DMS114 treated with DMSO at 0.1 percent for 48 hours (cell line): ENCODE measurements around the gene REPS1.
"Not testable (repeated sequence)": the region's sequence is repeated elsewhere in the genome, so short reads cannot be mapped to it uniquely, and the experiment has no call there.

Experiments
- DNase-seq: peaks from one replicate; lab custom pipeline; 2025; ENCODE audit not compliant: unreplicated experiment; lab: John Stamatoyannopoulos, UW

REPS1 gene

GRCh38 chr6:138943089-138943625 lies 44.9 kb downstream of the REPS1 start:
- no peak for DNase-seq

- DNase-seq: not testable (repeated sequence)
These were observed 51.2 kb downstream of the REPS1 start for GRCh38 chr6:138936873-138937272.

- DNase-seq: no peak
These were observed 56.4 kb downstream of the REPS1 start for GRCh38 chr6:138931660-138932059.

DNA sequence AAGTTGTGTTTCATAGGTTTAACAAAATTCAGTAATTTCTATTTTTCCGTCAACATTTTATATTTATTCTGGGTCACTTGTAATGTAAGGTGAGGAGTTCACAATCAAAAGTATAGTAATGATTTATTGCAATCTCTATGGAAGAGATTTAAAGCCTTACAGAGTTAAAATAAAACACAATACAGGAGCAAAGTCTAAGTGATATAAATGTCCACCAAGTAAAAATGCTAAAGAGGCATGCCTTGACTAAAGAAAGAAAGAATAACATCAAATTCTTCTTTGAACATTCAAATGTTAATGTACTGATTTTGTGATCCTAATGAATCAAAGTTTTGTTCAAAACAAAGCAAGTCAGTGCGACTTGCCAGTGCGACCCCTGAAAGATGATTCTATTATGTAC lies 61.5 kb downstream of the REPS1 start:
- DNase-seq: no peak

DNA sequence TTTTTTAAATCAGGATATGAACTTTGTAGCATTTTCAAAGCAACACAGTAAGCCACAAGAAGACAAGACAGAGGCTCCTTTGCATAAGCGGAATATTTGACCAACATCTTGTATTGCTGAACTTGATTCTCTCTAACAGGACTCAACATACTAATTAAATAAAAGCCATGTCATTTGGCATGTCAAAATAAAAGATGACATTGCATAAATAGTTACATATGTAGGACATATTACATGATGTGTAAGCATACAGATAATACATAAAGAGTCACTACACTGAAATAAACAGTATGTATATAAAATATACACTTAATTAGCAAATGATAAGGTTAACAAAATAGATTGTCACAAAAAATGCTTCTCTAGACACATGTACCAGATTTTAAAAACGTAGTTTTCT lies 62.2 kb downstream of the REPS1 start:
- no peak for DNase-seq

DNA sequence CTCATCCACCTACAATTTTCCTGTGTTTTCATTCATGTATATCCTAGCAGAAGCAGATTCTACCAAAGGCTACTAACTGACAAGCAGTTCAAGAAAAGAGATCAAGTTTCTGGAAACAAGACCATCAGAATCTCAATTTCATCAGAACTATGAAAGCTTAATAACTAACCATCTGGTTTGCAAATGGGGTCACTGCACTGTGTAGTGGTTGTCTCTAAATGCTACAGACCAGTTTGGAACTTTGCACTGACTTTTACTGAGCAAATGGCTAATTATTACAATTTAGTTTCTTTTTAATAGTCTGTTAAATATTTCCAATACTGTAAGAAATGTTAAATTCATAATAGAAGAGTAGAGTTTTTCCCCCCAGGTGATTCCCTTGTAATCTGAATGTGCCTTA lies 64.5 kb downstream of the REPS1 start:
- no peak for DNase-seq

- DNase-seq: no peak
These were observed 67.1 kb downstream of the REPS1 start for GRCh38 chr6:138920906-138921305.

DNA sequence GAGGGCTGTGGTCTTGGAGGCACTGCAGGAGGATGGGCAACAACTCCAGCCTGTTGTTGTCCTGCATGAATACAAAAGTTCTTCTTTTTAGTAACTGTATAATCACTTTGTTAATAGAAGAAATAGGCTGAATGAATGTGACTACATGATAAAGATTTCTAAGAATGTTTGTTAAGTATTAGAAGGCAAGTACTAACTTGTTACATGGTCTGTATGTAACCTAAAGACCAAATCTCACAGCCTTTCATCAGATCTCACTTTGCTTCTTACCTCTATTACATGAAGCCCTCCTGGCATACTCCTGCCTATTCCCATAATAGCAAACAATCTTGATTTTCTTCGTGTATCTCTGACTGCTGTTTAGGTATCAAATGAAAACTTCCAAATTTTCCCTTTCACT lies 73.4 kb downstream of the REPS1 start:
- DNase-seq: no peak

GRCh38 chr6:138912308-138912707 lies 75.7 kb downstream of the REPS1 start:
- DNase-seq: no peak

GRCh38 chr6:138909975-138910374 lies 78.1 kb downstream of the REPS1 start:
- no peak for DNase-seq

DNA sequence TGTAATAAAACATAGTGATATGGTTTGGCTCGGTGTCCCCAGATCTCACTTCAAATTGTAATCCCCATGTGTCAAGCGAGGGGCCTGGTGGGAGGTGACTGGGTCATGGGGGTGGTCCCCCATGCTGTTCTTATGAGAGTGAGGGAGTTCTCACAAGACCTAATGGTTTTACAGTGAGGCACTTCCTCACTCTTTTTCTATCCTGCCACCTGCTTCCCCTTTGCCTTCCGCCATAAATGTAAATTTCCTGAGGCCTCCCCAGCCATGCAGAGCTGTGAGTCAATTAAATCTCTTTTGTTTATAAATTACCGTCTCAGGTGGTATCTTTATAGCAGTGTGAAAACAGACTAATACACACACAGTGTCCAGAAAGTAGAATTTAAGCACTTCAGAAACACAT lies 78.5 kb downstream of the REPS1 start:
- no peak for DNase-seq

- DNase-seq: no peak
These were observed 80.9 kb downstream of the REPS1 start for GRCh38 chr6:138907167-138907566.

GRCh38 chr6:138897031-138897430 lies 91.0 kb downstream of the REPS1 start:
- no peak for DNase-seq

DNA sequence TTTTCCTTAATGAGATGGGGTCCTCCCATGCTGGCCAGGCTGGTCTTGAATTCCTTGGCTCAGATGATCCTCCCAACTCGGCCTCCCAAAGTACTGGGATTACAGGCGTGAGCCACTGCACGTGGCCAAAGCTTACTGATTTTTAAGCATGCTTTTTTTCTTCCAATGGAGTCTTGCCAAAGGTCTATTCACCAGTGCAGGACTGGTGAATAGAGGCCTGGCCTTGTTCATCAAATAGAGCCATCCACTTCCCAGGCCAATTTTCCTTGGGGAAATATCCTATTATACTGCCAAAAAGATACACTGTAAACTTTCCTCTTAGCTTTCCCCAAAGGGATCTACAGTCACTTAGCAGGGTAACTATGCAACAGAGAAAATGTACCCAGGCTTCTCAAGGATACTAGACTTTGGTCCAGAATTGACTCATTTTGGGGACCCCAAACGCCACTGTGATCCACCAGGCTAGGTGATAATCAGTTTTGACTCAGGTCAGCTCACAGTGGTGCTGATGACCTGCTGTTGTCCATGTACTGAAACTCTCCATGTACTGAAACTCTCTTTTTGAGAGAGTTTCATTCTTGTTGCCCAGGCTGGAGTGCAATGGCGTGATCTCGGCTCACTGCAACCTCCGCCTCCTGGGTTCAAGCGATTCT lies 91.8 kb downstream of the REPS1 start:
- DNase-seq: no peak

GRCh38 chr6:138891255-138891986 lies 96.6 kb downstream of the REPS1 start:
- no peak for DNase-seq

GRCh38 chr6:138885156-138885819 lies 102.8 kb downstream of the REPS1 start:
- DNase-seq: no peak

DNA sequence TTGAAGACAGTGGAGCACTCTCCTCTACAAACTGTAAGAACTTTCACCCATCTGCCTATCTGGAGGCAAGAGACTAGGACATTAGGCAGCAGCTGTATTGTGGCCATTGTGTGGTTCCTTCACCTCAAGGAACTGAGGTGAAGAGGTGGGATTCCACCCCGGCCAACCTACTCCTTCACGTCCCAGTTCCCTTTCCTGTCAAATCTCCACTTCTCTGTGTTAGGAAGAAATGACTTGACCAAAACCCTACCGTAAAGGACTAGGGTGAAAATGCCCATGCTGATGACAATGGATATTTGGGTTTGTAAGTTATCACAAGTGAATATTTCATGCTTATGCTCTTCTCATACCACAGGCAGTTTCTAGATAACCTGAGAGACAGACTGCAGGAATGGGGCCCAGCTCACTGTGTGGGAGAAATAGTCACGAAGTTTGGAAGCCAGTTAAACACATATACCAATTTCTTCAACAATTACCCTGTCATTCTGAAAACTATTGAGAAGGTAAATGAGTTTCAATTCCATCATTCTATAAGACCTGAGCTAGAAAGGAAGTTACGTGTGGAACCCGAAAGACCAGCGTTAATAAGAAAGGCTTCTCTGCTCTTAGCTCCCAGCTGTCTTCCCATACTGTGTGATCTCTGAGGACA lies 105.6 kb downstream of the REPS1 start:
- no peak for DNase-seq

DNA sequence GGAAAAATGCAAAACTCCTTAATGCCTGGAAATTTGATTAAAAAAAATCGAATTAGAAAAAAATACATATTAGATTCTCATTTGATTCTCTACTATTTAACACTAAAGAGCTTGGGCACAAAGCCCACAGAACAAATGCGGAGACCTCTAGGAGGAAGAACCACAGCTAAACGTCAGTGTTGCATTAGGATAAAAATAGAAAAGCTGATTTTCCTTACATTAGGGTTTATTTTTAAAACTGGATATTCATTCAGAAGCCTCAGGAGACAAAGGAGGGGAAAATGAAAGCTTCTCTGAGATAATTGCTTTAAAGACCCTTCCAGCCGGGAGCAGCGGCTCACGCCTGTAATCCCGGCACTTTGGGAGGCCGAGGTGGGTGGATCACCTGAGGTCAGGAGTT lies 114.9 kb downstream of the REPS1 start:
- DNase-seq: no peak

DNA sequence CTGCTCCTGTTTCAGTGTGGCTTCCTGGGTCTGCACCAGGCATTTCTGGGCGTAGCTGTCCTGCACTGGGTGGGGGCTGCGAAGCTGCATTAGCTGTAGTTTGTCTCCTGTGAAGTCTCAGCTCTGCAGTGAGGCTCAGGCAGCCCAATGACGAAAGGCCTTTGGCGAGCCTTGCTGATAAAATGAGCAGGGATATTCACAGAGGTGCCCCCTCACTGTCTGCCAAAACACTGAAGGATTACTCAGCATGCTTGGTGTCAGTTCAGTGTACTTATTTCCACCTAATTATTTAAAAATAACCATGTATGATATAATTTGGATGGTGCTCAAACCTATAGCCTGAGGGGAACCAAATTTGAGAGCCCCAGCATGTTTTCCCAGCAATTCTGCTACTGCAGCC lies 118.7 kb downstream of the REPS1 start:
- DNase-seq: no peak

DNA sequence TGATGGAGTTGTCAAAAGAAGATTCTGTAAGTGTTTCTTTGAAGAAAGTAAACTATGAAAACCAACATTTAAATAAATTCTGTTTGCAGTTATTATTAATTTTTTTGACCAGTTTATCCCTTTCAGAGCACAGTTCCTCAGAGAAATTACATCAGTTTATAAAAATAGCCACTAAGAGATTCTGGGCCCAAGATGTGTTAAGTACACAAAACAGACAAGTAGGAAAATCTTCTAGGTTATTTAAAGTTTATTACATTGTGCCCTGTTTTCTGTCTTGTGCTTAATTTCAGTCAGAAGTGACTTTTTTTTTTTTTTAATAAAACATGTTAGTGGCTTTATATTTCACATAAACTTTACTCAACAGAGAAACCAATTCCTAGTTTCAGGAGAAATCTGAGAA lies 119.9 kb downstream of the REPS1 start:
- no peak for DNase-seq

- no peak for DNase-seq
These were observed 122.5 kb downstream of the REPS1 start for GRCh38 chr6:138865480-138866109.
